Embryonic facial prominence (tissue), 1 donor: ENCODE data around the gene TRPV4.
A peak's percentile ranks its signal among the peaks of the same experiment; 100 is the strongest.

Source experiments
- DNase-seq: peaks from one replicate; pipeline ENCODE4 v3.0.0-alpha.2; 2016; ENCODE audit errors: extremely low spot score

Gene TRPV4

DNA sequence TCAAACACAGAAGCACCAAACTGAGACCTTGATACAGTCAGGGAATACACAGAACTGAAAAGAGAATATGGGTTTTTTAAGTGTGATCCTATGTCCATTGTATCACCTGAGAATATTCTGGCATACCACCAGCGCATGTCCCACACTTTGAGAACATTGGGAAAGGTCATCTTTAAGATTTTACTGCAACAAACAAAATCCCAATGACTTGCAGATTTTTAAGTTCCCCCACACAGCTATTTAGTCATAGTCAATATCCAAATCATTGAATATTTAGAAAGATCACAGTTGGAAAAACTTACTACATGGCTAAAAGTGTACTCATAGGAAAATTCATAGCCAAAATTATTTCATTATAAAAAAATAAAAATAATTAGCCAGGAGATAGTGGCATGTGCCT is 54.5 kb downstream of the TRPV4 start:
- no peak for DNase-seq

DNA sequence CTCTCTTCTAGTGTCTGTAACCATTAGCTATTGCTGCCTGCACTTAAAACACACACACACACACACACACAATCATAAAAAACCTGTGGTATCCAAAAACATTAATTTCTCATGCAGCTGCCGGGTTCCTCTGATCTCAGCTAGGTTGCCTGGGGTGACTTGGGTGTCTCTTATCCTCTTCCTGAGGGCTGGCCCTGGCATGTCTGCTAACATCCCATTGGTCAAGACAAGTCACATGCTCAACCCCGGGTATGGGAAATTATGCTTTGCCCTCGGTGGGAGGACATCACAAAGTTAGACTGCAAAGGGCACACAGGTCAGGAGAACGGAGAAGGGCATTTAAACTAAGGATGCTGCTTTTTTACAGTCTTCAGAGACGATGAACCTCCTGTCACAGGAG is 55.7 kb downstream of the TRPV4 start:
- DNase-seq, result no peak

- no peak for DNase-seq
Observed at GRCh38 chr12:109776624-109777023, 56.6 kb downstream of the TRPV4 start.

- DNase-seq, result peak; percentile 9
Observed at GRCh38 chr12:109775172-109775881, 57.9 kb downstream of the TRPV4 start.

DNA sequence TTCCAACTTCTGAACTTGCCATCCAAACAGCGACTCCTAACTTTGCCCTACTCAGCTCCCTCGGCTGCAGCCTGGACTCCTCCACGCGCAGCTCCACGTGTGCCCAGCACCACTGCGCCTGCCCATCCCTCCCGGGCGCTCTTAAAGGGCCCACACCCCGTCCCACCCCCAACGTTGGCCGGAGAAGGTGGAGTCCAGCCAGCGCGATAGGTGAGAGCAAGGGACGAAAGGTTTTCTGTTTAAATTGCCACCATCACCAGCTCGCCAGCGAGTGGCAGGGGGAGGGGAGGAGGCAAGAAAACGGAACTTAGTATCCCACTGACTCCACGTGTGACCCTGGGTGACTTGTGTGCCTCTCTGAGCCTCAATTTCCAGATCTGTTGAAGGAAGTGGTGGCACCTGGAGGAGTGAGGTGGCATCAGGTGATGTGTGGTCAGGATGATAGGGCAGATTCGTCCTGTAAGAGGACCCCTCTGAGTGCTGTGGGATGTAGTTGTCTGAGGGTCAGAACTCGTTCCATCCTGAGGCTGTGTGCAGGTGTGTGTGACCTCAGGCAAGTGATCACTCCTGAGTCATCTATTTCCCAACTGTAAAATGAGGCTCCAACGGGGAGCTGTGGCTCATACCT is 59.7 kb downstream of the TRPV4 start:
- DNase-seq, result no peak

DNA sequence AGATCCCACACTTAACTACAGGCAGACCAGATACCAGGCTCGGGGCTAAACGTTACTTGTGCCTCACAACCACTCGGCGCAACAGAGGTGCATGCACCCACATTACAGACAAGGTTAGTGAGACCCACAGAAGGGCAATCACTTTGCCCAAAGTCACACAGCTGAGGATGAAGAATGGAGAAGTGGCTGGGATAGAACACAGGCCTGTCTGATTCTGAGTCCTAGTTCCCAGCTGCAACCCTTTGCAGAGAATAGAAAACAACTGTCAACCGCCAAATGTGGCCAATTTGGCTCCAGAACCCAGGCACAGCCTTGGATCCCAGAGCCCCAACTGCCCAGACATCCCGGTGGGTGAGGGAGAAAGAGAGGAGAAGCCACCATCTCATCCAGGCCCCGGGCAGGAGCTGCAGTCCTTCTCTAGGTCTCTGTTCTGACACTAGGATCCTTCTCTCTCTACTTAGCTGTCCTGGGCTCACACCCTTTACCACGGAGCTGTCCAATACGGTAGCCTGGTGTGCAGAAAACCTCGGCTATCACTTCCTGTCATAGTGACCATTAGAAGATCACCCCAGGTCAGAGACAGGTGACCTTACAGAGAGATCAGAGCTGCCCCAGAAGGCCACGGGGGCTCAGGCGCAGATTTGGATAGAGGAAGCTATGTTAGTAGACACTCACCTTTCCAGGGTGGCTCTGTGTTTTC is 60.4 kb downstream of the TRPV4 start:
- DNase-seq, result no peak

- no peak for DNase-seq
Observed at GRCh38 chr12:109771746-109772621, 61.2 kb downstream of the TRPV4 start.

- no peak for DNase-seq
Observed at GRCh38 chr12:109770861-109771670, 62.1 kb downstream of the TRPV4 start.

DNA sequence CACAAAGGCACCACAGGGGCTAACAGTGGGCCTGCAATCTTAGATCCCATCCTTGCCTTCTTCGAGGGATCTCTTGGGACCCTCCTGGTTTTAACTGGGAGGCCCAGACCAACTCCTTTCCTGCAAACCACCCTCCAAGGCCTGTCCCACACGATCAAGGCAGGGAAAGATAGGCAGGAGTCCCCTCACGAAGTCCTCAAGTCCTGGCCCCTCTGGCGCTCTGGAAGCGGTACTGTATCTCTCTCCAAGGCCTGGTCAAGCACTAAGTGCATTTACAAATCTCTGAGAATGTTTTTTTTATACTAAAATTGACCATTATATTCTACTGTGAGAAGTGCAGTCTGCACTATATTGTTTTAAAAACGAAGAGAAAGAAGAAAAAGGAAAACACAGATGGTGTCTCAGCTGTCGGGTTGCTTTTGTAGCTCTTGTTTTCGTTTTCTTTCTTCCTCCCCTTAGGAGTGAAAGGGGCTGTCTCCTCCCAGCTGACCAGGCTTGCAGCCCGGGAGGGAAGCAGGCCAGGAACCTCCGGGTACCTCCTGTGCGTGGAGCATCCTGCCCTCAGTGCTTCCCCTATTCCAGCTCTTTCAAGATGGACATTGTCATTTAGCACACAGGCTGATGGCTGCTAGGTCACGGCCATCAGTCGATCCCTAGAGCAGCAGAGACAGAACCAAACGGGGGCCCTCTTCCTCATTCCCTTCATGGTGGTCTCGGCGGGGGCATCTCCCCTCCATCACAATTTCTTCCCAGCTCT is 62.9 kb downstream of the TRPV4 start:
- DNase-seq, result no peak

DNA sequence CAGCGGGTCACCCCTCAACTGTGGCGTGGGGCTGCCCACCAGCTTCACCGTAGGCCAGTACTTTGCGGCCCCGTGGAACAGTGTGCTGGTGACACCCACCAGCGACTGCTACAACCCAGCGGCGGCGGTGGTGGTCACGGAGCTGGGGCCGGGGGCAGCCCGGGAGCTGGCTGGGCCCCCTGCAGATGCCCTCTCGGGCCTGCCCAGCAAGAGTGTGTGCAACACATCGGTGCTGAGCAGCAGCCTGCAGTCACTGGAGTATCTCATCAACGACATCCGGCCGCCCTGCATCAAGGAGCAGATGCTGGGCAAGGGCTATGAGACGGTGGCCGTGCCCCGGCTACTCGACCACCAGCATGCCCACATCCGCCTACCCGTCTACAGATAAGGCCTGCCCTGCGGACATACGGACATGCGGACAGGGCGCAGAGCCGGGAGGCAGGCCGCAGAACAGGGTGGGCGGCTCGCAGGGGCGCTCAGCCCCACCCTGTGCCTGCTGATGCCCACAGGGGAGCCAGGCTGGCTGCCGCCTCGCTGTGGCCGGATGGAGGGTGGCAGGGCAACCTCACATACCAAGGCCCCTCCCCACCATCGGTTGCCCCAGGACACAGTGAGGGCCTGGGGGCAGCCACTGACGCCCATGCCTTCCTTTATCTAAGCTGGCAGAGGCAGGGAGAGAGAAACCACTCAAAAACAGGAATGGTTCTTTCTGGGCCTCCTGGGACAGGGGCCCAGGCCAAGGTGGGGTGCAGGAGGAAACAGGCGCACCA is 64.1 kb downstream of the TRPV4 start:
- DNase-seq, result no peak

DNA sequence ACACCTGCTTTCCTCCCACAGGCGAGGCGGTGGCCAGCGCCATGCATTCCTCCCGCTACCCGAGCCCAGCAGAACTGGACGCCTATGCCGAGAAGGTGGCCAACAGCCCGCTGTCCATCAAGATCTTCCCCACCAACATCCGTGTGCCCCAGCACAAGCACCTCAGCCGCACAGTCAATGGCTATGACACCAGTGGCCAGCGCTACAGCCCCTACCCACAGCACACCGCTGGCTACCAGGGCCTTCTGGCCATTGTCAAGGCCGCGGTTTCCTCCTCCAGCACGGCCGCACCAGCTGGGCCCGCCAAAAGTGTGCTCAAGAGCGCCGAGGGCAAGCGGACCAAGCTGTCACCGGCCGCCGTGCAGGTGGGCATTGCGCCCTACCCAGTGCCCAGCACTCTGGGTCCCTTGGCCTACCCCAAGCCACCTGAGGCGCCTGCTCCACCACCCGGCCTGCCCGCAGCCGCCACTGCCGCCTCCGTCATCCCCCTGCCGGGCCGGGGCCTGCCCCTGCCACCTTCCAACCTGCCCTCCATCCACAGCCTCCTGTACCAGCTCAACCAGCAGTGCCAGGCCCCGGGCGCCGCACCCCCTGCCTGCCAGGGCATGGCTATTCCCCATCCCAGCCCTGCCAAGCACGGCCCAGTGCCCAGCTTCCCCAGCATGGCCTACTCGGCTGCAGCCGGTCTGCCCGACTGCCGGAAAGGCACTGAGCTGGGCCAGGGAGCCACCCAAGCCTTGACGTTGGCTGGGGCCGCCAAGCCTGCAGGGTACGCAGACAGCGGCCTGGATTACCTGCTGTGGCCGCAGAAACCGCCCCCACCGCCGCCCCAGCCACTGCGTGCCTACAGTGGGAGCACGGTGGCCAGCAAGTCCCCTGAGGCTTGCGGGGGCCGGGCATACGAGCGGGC is 65.0 kb downstream of the TRPV4 start:
- no peak for DNase-seq

DNA sequence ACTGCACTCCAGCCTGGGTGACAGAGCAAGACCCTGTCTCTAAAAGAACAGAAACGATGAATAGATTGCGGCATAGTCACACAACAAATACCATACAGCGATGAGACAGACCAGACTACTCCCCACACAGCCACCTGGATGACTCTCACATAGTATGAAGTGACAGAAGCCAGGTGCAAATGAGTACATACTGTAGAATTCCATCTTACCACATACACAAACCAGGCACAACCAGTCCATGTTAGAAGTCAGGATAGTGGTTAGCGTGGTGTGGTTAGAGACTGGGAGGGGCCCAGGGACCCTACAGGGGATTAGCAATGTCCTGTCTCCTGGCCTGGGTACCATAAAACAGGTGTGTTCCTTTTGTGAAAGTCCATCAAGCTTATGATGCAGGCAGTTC is 65.7 kb downstream of the TRPV4 start:
- DNase-seq, result no peak

- no peak for DNase-seq
Observed at GRCh38 chr12:109766251-109766778, 66.9 kb downstream of the TRPV4 start.

- DNase-seq, result no peak
Observed at GRCh38 chr12:109765446-109765810, 67.8 kb downstream of the TRPV4 start.

- no peak for DNase-seq
Observed at GRCh38 chr12:109764776-109765445, 68.3 kb downstream of the TRPV4 start.

GRCh38 chr12:109764123-109764522 is 69.1 kb downstream of the TRPV4 start:
- no peak for DNase-seq

DNA sequence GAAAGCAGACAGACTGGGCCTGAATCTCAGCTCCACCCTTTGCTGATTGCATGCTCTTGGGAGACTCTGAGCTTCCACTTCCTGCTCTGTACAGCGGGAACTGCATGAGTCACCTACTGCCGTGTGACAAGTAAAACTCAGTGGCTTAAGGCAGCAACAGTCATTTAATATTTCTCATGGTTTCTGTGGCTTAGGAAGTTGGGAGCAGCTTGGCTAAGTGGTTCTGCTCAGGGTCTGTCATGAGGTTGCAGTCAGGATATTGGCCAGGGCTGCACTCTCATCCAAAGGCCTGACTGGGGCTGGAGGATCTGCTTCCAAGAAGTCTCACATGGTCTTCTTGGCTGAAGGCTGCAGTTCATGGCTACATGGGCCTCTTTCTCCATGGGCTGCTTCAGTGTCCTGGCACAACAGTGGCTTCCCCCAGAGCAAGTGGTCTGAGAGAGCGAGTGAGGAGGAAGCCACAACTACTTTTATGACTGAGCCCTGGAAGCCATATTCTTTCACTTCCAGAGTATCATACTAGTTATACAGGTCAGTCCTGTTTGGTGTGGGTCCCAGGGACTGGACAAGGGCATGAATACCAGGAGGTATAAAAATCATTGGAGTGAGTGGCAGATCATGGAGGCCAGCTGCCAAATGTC is 69.9 kb downstream of the TRPV4 start:
- no peak for DNase-seq
